Globus pallidus (tissue), 1 donor: ENCODE results near the gene RPL22L1.
"Not testable (repeated sequence)": the region's sequence is repeated elsewhere in the genome, so short reads cannot be mapped to it uniquely, and the experiment has no call there.

Source experiments
- DNase-seq: peaks from one replicate; pipeline ENCODE4 v3.0.0-alpha.2; 2015; ENCODE audit warnings: low spot score

Gene RPL22L1

DNA sequence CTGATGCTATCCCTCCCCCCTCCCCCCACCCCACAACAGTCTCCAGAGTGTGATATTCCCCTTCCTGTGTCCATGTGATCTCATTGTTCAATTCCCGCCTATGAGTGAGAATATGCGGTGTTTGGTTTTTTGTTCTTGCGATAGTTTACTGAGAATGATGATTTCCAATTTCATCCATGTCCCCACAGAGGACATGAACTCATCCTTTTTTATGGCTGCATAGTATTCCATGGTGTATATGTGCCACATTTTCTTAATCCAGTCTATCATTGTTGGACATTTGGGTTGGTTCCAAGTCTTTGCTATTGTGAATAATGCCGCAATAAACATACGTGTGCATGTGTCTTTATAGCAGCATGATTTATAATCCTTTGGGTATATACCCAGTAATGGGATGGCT lies 8.7 kb upstream of the RPL22L1 start:
- not testable (repeated sequence) for DNase-seq

- DNase-seq: not testable (repeated sequence)
Observed at GRCh38 chr3:170877311-170877710, 7.3 kb upstream of the RPL22L1 start.

- no peak for DNase-seq
Observed at GRCh38 chr3:170876537-170876936, 6.5 kb upstream of the RPL22L1 start.

DNA sequence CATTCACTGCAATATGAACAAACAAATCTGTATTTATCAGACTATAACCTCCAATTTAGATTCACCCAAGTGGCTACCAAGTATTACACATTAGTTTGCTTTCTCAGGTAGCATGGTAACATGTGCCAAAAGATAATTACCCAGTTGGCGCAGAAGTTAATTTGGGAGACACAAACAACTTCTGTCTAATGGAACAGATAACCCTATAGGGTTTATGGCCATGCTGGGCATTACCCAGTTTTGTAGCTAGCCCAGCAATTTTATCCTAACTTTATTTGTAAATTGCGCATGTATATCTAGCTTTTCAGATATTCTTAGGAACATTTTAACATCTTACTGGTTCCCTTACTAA lies 780 bp downstream of the RPL22L1 start:
- DNase-seq: no peak

DNA sequence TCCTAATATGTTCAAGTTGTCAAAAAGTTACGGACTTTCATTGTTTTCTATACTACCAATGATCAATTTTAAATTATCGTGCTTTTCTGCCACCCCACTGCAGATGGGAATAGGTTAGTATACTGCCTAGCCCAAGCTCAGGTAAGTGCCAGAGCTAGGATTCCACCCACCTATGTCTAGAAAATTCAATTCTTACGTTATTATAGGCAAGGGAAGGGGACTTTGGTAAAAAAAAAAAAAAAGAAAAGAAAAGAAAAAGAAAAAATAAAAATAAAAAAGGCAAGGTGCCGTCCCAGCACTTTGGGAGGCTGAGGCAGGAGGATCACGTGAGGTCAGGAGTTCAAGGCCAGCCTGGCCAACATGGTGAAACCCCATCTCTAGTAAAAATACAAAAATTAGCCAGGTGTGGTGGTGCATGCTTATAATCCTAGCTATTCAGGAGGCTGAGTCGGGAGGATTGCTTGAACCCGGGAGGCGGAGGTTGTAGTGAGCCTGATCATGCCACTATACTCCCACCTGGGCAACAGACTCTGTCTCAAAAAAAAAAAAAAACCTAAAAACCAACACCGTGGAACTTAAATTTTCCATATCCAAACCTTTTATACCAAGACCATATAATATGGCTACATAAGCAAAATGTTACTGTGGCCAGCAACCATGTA lies 1.3 kb downstream of the RPL22L1 start:
- no peak for DNase-seq

- no peak for DNase-seq
Observed at GRCh38 chr3:170867143-170867937, 2.7 kb downstream of the RPL22L1 start.

DNA sequence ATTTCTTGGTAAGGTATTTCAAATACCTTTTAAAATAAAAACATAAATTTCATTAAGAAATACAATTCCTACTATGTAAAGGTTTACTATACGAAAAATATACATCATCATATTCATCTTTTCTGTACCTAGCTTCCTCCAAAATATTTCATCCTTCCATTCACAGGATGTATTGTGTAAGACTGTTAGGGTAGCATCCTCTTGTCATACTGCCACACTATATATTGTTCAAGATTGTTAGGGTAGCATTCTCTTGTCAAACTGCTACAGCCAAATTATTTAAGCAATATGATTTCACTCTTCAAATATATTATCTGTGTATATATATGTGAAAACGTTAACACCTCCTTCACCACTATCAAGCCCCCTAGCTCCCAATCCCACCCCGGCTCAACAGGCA lies 3.5 kb downstream of the RPL22L1 start:
- no peak for DNase-seq

- DNase-seq: no peak
Observed at GRCh38 chr3:170865209-170866094, 4.5 kb downstream of the RPL22L1 start.

- DNase-seq: no peak
Observed at GRCh38 chr3:170864525-170865208, 5.3 kb downstream of the RPL22L1 start.

DNA sequence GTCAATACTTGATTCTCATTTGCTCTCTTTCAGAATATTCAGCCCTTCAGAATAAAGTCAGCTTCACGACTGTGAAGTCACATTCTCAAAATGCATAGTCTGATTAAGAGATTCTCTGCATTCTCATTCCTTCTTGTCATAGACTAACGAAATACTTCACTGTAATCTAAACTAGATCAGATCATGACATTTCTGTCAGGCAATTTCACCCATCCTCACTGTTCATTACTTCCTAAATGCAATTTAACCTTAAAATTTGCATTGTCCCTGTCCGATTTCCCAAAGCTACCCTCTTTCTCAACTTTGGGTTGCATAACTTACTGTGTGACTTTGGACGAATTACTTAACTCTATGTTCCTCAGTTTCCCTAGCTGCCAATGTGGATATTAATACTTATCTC lies 6.2 kb downstream of the RPL22L1 start:
- DNase-seq: no peak

- DNase-seq: no peak
Observed at GRCh38 chr3:170862618-170863374, 7.2 kb downstream of the RPL22L1 start.

GRCh38 chr3:170858599-170858998 lies 11.4 kb downstream of the RPL22L1 start:
- DNase-seq: no peak

GRCh38 chr3:170852324-170852723 lies 17.7 kb downstream of the RPL22L1 start:
- no peak for DNase-seq

DNA sequence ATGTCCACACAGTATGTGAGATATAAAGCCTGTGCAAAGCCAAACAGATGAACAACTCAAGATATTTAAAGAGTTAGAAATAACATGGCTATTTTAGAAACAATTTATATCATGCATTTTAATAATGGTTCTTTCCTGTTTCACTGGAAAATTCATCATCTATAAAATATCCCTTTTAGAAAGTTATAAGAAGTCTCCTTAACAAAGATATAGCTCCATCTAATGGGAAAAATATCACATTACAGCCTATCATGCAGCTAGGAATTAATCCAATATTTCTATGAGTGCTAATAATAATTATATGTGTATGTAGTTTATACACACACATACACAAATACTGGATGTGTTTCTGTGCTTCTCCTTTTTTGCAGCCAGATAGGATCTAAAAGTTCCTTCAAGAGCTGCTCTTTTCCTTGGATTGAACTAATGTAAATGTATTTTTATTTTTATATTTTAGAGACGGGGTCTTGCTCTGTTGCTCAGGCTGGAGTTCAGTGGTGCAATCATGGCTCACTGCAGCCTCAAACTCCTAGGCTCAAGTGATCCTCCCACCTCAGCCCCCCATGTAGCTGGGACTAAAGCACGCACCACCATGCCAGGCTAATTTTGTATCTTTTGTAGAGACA lies 21.6 kb downstream of the RPL22L1 start:
- DNase-seq: no peak

DNA sequence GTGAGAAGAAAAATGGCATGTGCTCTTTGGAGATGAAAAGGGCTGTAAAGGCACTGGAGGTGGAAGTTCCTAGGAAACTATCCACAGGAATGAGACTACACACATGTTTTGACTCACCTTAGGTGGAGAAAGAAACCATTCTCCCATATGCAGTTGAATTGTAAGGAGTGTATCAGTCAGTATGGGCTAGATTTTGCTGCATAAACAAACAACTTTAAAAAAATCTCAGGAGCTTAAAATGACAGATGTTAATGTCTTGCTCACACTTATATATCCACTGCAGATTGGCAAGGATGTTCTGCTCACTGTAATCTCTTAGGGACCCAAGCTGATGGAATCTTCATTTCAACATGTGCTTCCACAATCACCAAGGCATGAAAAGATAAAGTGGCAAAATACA lies 25.6 kb downstream of the RPL22L1 start:
- no peak for DNase-seq

DNA sequence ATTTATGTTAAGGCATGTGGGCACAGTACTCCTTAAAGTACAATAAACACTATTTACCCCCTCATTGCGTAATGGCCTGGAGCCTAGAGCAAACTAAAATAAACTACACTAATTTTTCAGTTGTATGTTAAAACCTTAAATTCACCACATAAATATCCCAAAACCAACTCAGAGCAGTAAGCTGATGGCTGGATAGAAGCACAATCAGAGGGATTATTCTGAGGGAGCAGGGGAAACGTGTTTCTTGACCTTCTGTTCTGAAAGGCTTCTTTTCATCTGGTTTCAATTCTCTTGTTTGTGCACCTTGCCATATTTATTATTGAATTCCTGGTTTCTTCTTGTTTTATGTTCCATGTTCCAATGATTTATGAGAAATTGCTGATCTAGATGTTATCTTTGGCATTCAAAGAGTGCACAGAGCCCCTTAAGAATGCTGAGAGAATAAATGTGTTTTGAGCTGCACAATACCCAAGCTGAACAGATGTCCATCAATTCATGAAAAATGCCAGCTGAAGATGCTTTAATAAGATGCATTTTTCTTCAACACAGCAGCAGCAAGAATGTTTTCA lies 29.6 kb downstream of the RPL22L1 start:
- DNase-seq: no peak

DNA sequence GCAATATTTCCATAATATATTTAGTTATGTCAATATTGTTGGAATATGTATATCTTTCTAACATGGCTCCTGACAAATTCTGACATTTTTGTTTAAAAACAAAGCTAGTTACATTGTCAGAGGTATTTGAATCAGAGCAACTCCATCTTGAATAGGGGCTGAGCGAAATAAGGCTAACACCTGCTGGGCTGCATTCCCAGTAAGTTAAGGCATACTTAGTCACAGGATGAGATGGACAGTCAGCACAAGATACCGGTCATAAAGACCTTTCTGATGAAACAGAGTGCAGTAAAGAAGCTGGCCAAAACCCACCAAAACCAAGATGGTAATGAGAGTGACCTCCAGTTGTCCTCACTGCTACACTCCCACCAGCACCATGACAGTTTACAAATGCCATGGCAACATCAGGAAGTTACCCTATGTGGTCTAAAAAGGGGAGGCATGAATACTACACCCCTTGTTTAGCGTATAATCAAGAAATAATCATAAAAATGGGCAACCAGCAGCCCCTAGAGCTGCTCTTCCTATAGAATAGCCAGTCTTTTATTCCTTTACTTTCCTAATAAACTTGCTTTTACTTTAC lies 30.4 kb downstream of the RPL22L1 start:
- DNase-seq: no peak

DNA sequence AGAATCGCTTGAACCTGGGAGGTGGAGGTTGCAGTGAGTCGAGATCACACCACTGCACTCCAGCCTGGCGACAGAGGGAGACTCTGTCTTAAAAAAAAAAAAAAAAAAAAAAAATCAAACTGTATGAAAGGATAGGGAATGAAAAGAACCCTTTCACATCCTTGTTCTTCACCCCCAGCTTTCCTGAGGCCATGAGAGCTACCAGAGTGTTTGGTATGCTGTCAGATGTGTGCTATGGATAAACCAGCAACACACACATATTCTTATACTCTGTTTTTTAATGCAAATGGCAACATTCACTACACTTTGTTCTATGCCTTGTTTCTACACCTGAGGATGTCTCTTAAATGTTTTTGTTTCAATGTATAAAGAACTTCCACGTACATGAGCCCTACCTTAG lies 33.5 kb downstream of the RPL22L1 start:
- no peak for DNase-seq

DNA sequence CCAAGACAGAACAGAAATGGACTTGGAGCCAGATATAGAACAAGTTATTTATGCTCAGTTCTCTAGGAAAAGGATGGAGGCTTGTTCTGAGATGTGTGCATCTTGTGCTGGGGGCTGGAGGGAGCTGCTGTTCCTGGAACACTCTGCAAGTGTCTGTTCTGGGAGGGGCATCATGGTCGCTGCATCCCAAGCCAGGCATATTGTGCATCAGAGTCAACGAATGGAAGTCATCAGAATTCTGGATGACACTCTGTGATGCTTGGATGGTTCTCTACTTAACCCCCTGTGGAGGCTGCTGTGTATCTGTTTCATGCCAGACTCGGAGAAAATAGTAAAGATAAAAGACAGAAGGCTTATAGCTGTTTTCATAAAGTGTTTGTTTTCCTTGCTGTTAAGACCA lies 34.7 kb downstream of the RPL22L1 start:
- no peak for DNase-seq

- DNase-seq: no peak
Observed at GRCh38 chr3:170830580-170830979, 39.4 kb downstream of the RPL22L1 start.
